ENCODE results near the gene CCL18.

GRCh38 chr17:36068524-36068923, 4.5 kb downstream of the CCL18 start:
- no peak for TF ChIP-seq CTCF (conservative IDR thresholded peaks at IDR 0.05; ENCODE audit: low read depth, low read length)
- TF ChIP-seq POLR2A (IDR thresholded peaks at IDR 0.05; ENCODE audit: low read depth, low read length) = no peak
- no peak for TF ChIP-seq MAZ (IDR thresholded peaks at IDR 0.05; ENCODE audit: borderline replicate concordance, low read depth, low read length)
- TF ChIP-seq MXI1 (IDR thresholded peaks at IDR 0.05; ENCODE audit: borderline replicate concordance, low read depth, low read length) = no peak
- TF ChIP-seq BHLHE40 (IDR thresholded peaks at IDR 0.05; ENCODE audit: low read depth, low read length) = no peak
- no peak for TF ChIP-seq MAFK (IDR thresholded peaks at IDR 0.05; ENCODE audit: low read depth, low read length)
- TF ChIP-seq FOS (IDR thresholded peaks at IDR 0.05; ENCODE audit: low read depth, low read length) = no peak
- TF ChIP-seq SMC3 (IDR thresholded peaks at IDR 0.05; ENCODE audit: low read depth, low read length) = no peak
- no peak for TF ChIP-seq ELK1 (IDR thresholded peaks at IDR 0.05; ENCODE audit: borderline replicate concordance, low read depth, low read length)
